ENCODE data around the gene CMTR1. TPM values are rescaled to one million over a fixed set of nuclear protein-coding genes. Genes with fewer than 3 reads are reported as not detected.

The CMTR1 gene
- total RNA-seq, 2 donors from 2014 or later: 37.8 to 51.8 TPM

DNA sequence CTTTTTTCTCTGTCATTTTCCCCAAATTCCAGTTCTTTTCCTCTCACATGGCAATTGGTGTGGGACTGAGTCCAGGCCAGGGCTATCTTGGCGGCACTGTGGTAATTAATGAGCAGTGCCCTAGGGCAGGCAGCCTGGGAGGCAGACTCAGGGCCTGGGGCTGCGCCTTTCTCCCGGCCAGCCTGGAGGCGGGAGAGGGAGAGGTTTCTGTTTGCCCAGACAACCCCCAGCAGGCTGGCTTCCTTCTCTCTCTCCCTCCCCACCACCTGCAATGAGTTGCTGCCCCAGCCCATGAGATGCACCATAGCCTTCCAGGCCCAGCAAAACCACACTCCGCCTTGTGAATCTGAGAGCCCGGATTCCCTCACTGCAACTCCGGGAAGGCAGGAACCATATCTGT is 81.8 kb downstream of the CMTR1 start:
- H3K27me3 Mint-ChIP-seq: no peaks in the 10 kb centered on the region
- no peak for ATAC-seq (replicated peaks)
- peak overlapping the region; percentile 79 for H3K27ac Mint-ChIP-seq
- H3K4me3 Mint-ChIP-seq: peak overlapping the region; percentile 70
- H3K4me1 Mint-ChIP-seq: peaks cover 61% of the 10 kb centered on the region
- no peaks in the 10 kb centered on the region for H3K36me3 Mint-ChIP-seq (ENCODE audit: low read depth)
- peaks cover 1% of the 10 kb centered on the region for H3K9me3 Mint-ChIP-seq

DNA sequence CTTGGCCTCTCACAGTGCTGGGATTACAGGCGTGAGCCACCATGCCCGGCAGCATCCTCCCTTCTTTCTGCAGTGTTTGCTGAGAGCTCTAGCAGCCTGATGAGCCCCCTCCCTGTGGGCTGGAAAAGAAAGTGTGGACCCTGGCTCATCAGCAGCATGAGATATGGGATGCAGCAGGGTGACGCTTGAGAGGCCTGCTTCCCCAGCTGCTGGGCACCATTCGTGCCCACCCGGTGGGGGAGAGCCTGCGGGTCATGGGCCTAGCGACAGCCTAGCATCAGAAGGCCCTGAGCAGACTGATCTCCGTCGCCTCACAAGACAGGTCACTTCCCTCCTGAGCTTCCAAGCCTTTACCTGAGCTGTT is 82.7 kb downstream of the CMTR1 start:
- Mint-ChIP-seq H3K9me3 (no peaks in the 10 kb centered on the region), H3K4me3 (peak overlapping the region; percentile 70), H3K4me1 (peaks cover 59% of the 10 kb centered on the region), H3K27me3 (no peaks in the 10 kb centered on the region), H3K27ac (peak overlapping the region; percentile 79), H3K36me3 (ENCODE audit: low read depth) (no peaks in the 10 kb centered on the region)
- ATAC-seq (replicated peaks): no peak

DNA sequence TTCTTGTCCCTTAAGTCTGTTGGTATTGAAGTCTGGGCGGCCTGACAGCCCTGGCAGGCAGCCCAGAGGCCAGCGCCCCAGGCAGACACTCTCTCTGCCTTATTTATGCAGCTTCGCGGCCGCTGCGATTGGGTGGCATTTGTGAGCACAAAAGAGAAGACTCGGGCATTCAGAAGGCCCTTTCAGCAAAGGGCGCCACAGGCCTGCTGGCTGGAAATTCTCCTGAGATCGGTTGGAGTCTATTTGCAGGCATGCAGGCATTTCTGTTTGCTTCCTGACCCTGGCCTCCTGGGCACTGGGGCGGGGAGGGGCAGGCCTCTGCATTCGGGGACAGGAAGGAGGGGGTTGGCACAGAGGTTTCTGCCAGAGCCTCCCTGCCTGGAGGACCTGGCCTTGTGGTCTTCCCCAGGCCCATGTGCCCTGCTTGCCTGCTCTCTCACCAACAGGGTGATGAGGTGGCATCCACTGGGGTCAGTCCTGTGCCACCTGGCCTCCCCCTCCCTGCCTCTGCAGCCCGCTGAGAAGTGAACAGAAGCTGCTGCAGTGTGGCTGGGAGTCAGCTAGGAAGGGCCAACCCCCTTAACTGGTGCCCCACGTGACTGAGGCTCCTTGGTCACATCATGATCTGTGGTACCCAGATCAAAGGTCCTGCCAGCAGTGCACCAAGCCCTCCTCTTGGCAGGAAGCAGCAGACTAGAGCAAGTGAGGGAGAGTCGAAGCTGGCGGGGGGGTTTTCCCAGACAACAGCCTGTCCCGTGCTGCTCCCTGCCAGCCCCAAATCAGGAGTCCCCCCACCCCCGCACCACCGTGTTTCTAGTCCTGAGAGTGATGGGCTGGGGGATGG is 83.3 kb downstream of the CMTR1 start:
- peak overlapping the region; percentile 70 for H3K4me3 Mint-ChIP-seq
- H3K27me3 Mint-ChIP-seq: no peaks in the 10 kb centered on the region
- H3K27ac Mint-ChIP-seq: peak overlapping the region; percentile 79
- no peaks in the 10 kb centered on the region for H3K9me3 Mint-ChIP-seq
- no peaks in the 10 kb centered on the region for H3K36me3 Mint-ChIP-seq (ENCODE audit: low read depth)
- peak; percentile 75 for ATAC-seq (replicated peaks)
- peaks cover 54% of the 10 kb centered on the region for H3K4me1 Mint-ChIP-seq

DNA sequence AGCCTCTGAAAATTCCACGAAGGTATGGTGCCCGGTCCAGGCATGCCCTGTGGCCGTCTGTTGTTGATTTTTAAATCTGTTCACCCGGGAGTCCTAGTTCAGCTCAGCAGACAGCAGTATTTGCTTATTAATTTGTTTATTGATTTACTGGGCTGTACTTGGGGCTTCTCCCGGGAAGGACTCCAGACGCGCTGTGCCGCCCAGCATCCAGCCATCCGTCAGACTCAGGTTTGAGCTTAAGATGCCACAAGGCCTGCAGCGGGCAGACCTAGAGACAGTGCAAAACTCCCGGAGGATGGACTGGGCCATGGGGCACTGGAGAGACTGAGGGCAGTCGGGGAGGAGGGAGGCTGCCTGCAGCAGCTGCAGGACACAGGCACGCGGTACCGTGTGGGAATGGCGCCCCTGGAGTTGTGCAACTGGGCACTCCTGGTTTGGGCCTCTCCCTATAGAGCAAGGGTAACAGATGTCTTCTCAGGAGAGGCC is 83.9 kb downstream of the CMTR1 start:
- peak overlapping the region; percentile 79 for H3K27ac Mint-ChIP-seq
- H3K27me3 Mint-ChIP-seq: no peaks in the 10 kb centered on the region
- no peaks in the 10 kb centered on the region for H3K9me3 Mint-ChIP-seq
- ATAC-seq (replicated peaks): peak; percentile 1
- H3K36me3 Mint-ChIP-seq (ENCODE audit: low read depth): no peaks in the 10 kb centered on the region
- peaks cover 60% of the 10 kb centered on the region for H3K4me1 Mint-ChIP-seq
- peak overlapping the region; percentile 70 for H3K4me3 Mint-ChIP-seq

DNA sequence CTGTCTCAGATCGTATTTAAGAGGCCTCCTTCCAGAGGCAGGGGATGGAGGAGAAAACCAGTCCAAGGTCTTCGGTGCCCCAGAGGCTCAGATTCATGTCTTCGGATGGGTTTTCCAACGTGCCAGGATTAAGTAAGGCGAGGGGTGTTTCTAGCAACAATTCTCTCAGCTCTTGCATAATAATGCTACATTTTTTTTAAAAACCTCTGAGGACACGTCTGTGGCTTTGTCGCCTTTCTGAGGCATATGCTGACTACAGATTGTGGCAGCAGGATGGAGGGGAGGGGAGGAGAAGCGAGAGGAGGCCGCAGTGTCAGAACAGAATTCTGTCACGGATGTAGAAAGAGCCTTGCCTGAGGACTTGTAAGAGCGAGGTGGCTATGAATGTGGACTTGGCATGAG is 84.4 kb downstream of the CMTR1 start:
- H3K4me3 Mint-ChIP-seq: peak overlapping the region; percentile 70
- no peaks in the 10 kb centered on the region for H3K27me3 Mint-ChIP-seq
- peaks cover 64% of the 10 kb centered on the region for H3K4me1 Mint-ChIP-seq
- H3K9me3 Mint-ChIP-seq: no peaks in the 10 kb centered on the region
- peak; percentile 58 for ATAC-seq (replicated peaks)
- H3K27ac Mint-ChIP-seq: peak overlapping the region; percentile 79
- no peaks in the 10 kb centered on the region for H3K36me3 Mint-ChIP-seq (ENCODE audit: low read depth)

DNA sequence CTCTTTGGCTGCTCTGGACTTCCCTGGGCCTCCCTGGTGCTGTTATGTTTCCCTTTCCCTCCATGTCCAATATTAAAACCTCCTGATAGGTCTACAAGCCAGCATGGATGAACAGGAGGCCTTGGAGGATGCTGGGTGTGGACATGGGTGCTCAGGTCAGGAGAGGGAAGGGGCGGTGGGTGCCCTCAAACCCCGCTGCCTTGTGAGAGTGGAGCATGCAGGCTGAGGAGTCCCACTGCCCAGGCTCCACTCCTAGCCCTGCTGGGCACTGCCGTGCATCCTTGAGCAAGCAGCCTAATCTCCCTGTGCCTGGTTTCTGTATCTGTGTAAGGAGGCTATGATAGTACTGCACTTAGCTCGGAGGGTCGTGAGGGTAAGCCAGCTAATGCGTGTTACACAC is 85.1 kb downstream of the CMTR1 start:
- Mint-ChIP-seq H3K4me1 (peaks cover 67% of the 10 kb centered on the region), H3K27me3 (no peaks in the 10 kb centered on the region), H3K9me3 (no peaks in the 10 kb centered on the region), H3K4me3 (peak overlapping the region; percentile 70), H3K27ac (peak overlapping the region; percentile 79), H3K36me3 (ENCODE audit: low read depth) (no peaks in the 10 kb centered on the region)
- no peak for ATAC-seq (replicated peaks)

DNA sequence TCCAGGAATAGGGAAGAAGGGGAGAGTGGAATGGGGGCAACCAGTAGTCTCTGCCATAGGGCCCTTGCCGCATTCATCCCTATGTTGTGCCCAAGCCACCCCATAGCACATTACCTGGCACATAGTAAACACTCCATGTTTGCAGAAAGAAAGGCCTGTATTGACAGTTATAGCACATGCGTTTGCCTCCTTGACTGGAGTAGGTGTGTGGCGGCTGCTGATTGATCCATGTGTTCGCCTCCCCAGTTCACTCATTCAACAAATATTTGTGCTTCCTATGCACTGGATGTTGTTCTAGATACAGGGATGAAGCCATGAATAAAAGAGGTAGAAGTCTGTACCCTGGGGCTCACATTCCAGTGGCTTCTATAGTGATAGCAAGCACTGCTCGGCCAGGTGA is 86.4 kb downstream of the CMTR1 start:
- Mint-ChIP-seq H3K27ac (no peak overlapping the region), H3K4me3 (peak overlapping the region; percentile 70), H3K4me1 (peaks cover 57% of the 10 kb centered on the region), H3K36me3 (ENCODE audit: low read depth) (no peaks in the 10 kb centered on the region), H3K27me3 (no peaks in the 10 kb centered on the region), H3K9me3 (no peaks in the 10 kb centered on the region)
- ATAC-seq (replicated peaks): no peak

DNA sequence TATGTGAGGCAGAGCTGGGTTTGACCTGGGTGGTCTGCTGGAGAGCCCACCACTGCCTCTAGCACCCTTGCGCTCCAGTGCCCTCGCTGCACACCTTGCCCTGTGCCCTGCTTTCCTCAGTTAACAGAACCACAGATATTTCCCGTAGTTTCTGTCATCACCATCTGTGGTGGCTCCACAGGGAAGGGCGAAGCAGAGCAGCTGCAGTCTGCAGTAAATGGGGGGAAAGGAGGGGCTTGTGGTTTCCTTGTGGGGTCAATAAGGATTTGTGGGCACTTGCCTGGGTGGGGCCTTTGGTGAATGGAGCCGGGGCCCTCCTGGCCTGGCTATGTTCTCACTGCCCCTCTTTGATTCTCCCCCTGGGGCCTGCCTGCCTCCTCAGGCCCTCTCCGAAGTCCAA is 87.9 kb downstream of the CMTR1 start:
- Mint-ChIP-seq H3K4me1 (peaks cover 47% of the 10 kb centered on the region), H3K4me3 (peak overlapping the region; percentile 41), H3K27me3 (no peaks in the 10 kb centered on the region), H3K27ac (no peak overlapping the region), H3K9me3 (no peaks in the 10 kb centered on the region), H3K36me3 (ENCODE audit: low read depth) (no peaks in the 10 kb centered on the region)
- ATAC-seq (replicated peaks): no peak

DNA sequence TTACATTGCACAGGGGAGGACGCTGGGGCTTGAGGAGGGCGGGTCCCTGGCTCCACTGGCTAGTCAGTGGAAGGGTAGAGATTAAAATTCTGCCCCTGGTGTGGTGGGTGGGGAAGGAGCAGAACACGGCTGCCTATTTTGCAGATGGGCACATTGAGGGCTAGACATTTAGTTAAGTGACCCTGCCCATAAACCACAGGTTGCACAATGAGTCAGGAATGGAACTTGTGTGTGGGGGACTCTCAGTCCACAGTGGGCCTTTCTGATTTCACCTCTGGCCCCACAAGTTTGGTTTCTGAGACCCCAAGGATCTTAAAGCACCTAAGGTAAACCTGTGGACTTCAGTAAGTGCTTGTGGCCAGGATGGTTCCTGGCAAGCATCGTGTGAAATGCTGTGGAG is 88.7 kb downstream of the CMTR1 start:
- Mint-ChIP-seq H3K27me3 (no peaks in the 10 kb centered on the region), H3K4me1 (peaks cover 41% of the 10 kb centered on the region), H3K4me3 (peak overlapping the region; percentile 41), H3K36me3 (ENCODE audit: low read depth) (no peaks in the 10 kb centered on the region), H3K27ac (peak overlapping the region; percentile 54), H3K9me3 (no peaks in the 10 kb centered on the region)
- ATAC-seq (replicated peaks): no peak

DNA sequence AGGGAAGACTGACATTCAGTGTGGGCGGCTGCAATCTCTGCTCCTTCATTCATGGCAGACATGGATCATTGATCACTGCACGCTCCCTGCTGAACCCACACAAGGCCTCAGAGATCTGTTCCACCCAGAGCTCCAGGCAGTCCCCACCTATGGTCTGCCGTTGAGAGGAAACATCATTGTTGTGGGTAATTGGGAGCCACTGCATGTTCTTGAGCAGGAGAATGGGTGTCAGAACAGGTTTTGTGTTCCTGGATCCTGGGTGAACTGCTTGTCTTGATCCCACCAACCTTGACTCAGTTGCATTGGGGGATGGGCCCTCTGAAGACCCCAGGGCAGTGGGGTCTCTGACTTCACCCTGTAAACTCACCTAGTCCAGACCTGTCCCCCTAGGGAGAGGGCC is 89.8 kb downstream of the CMTR1 start:
- no peak for ATAC-seq (replicated peaks)
- no peaks in the 10 kb centered on the region for H3K9me3 Mint-ChIP-seq
- H3K4me1 Mint-ChIP-seq: peaks cover 32% of the 10 kb centered on the region
- H3K4me3 Mint-ChIP-seq: no peak overlapping the region
- H3K27ac Mint-ChIP-seq: peak overlapping the region; percentile 9
- no peaks in the 10 kb centered on the region for H3K36me3 Mint-ChIP-seq (ENCODE audit: low read depth)
- no peaks in the 10 kb centered on the region for H3K27me3 Mint-ChIP-seq

DNA sequence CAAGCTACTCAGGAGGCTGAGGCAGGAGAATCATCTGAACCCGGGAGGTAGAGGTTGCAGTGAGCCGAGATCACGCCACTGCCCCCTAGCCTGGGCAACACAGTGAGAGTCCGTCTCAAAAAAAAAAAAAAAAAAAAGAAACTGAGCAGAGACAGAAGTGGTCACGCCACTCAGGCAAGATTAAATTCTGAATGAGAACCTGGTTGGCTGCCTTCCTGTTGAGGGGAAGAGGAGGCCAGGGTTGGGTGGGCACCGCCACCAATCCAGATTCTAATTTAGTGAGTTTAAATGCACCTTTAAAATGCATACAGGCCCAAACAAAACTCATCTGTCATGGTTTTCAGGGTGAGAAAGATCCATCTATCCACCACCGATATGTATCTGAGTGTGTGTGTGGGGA is 90.4 kb downstream of the CMTR1 start:
- no peak for ATAC-seq (replicated peaks)
- H3K9me3 Mint-ChIP-seq: no peaks in the 10 kb centered on the region
- H3K27me3 Mint-ChIP-seq: no peaks in the 10 kb centered on the region
- H3K27ac Mint-ChIP-seq: no peak overlapping the region
- no peak overlapping the region for H3K4me3 Mint-ChIP-seq
- H3K36me3 Mint-ChIP-seq (ENCODE audit: low read depth): no peaks in the 10 kb centered on the region
- peaks cover 28% of the 10 kb centered on the region for H3K4me1 Mint-ChIP-seq

DNA sequence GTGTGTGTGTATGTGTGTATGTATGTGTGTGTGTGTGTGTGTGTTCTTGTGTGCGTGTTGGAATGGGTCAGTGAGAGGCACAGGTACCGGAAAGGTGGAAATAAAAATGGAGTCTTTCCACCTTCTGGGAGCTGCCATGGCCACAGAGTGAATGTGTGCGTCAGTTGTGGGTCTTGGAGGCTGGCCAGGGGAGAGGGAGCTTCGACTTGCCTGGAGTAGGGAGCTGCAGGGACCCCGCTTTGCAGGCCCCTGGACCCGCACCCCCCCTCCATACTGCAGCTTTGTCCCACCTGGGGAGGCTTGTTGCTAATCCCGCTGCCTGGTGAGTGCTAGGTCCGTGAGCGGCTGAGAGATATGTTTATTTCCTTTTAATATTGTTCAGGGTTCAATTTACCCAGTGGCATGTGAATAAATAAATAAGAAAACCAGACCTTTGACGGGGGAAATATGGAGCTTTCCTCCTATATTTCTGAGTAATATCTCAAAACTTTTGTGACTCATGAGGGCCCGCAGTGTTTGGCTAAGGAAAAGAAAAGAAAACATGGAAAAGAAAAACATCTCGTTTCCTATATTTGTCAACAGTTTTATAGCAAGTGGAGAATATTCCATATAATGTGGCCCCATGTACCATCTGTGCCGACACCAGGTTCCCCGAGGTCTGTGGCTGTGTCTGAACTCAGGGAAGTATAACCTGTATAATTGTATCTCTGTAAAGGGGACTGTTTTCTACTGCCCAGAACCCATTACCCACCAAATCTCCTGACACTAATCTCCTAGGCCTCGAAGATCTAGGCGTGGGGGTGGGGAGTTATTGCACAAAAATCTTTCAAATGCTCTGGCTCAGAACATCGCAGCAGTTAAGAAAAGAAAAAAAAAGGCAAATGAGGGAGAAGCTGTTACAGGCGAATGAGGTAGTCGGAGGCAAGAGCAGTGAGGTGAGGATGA is 91.3 kb downstream of the CMTR1 start:
- Mint-ChIP-seq H3K36me3 (ENCODE audit: low read depth) (no peaks in the 10 kb centered on the region), H3K9me3 (no peaks in the 10 kb centered on the region), H3K27ac (no peak overlapping the region), H3K27me3 (no peaks in the 10 kb centered on the region), H3K4me3 (no peak overlapping the region), H3K4me1 (peaks cover 20% of the 10 kb centered on the region)
- no peak for ATAC-seq (replicated peaks)

DNA sequence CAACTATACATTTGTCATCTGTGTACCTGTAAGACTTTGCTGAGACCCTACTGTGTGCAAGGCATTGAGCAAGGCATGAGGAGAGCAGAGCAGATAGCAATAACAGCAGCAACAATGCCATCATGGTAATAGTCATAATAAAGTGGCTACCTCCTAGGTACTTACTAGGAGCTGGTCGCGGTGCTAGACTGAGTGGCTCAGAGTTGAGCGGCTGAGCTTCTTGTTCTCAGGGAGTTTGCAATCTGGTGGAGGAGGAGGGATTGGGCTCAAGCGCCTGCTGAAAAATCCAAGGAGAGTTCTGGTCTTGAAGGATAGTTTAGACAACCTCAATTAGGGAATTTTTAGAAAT is 91.9 kb downstream of the CMTR1 start:
- Mint-ChIP-seq H3K36me3 (ENCODE audit: low read depth) (no peaks in the 10 kb centered on the region), H3K9me3 (no peaks in the 10 kb centered on the region), H3K4me3 (no peak overlapping the region), H3K4me1 (peaks cover 18% of the 10 kb centered on the region), H3K27me3 (no peaks in the 10 kb centered on the region), H3K27ac (no peak overlapping the region)
- no peak for ATAC-seq (replicated peaks)

DNA sequence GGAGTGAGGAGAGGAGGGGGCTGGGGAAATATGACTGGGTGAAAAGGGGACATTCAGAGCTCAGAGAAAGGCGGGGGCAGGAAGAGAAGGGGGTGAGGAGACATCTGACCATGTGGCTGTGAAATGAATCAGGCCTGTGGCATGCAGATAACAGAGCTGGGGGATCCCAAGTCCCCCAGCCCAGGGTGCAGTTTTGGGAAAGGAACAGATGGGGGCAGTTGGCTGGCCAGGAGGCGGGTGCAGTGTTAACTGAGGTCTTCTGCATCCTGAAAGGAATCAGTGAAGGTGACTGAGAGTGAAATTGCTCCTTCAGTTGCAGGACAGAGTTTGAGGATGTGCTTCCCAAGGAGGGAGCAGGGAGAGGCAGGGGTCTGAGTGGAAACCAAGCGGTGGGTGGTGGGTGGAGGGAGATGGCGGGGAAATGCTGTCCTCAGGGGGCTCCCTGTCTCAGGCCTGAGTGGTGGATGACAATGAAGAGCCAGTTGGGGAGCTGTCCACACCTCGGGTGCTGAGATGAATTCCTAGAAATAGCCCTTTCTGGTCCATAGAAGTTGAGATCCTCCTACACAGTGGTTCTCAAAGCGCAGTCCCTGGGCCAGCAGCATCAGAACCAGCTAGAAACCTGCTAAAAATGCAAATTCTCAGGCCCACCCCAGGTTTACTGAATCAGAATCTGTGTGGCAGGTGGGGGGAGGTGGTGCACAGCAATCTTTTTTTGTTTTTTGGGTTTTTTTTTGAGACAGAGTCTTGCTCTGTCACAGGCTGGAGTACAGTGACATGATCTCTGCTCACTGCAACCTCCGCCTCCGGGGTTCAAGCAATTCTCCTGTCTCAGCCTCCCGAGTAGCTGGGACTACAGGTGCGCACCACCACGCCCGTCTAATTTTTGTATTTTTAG is 92.7 kb downstream of the CMTR1 start:
- H3K9me3 Mint-ChIP-seq: no peaks in the 10 kb centered on the region
- no peaks in the 10 kb centered on the region for H3K27me3 Mint-ChIP-seq
- no peak for ATAC-seq (replicated peaks)
- peaks cover 18% of the 10 kb centered on the region for H3K4me1 Mint-ChIP-seq
- no peak overlapping the region for H3K4me3 Mint-ChIP-seq
- no peak overlapping the region for H3K27ac Mint-ChIP-seq
- no peaks in the 10 kb centered on the region for H3K36me3 Mint-ChIP-seq (ENCODE audit: low read depth)

Measured in activated T-helper 17 cell treated with anti-CD3 and anti-CD28 coated beads, Interleukin-2, amount 50 U/mL, for 72 hours (primary cell).